NCI-H2196 (cell line): ENCODE data around the gene SH3RF3.
A peak's percentile ranks its signal among the peaks of the same experiment; 100 is the strongest.

Experiments
- DNase-seq: peaks from one replicate; lab custom pipeline; 2025; ENCODE audit not compliant: unreplicated experiment; lab: John Stamatoyannopoulos, UW

SH3RF3 gene

DNA sequence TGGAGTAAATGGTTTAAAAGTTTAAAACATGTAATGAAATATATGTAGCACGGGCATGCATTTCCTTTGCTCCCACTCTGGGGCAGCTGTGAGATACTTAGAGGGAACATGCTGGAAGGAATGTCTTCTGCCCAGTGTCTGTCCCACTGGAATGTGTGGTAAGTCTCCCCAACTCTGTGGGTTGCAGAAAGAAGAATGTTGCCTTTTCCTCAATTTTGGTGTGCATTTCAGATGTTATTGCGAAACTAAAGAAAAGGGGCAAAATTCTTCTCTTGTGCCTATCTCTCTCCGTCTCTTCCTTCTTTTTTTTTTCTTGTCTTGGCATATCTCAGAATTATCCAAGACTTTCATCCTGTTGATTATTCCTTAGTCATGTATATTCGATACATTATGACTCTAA, 201.1 kb downstream of the SH3RF3 start:
- DNase-seq, result no peak

DNA sequence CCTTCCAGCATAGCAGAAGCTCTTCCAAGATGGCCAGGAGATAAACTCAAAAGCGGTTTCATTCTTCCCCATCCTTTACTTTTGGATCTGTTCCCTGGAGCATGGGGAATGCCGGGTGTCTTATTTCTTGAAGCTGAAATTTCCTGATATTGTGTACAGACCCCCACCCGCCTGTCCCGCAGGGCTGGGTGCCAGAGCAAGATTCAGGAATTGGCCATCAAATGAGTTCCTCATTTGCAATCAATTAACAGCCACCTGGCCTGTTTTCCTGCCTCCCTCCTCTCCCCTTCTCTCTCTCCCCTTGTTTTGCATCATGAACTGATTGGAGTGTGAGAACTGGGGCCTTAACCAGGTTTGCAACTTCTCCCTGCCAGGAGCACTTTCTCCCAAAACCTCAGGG, 202.1 kb downstream of the SH3RF3 start:
- DNase-seq, result no peak

DNA sequence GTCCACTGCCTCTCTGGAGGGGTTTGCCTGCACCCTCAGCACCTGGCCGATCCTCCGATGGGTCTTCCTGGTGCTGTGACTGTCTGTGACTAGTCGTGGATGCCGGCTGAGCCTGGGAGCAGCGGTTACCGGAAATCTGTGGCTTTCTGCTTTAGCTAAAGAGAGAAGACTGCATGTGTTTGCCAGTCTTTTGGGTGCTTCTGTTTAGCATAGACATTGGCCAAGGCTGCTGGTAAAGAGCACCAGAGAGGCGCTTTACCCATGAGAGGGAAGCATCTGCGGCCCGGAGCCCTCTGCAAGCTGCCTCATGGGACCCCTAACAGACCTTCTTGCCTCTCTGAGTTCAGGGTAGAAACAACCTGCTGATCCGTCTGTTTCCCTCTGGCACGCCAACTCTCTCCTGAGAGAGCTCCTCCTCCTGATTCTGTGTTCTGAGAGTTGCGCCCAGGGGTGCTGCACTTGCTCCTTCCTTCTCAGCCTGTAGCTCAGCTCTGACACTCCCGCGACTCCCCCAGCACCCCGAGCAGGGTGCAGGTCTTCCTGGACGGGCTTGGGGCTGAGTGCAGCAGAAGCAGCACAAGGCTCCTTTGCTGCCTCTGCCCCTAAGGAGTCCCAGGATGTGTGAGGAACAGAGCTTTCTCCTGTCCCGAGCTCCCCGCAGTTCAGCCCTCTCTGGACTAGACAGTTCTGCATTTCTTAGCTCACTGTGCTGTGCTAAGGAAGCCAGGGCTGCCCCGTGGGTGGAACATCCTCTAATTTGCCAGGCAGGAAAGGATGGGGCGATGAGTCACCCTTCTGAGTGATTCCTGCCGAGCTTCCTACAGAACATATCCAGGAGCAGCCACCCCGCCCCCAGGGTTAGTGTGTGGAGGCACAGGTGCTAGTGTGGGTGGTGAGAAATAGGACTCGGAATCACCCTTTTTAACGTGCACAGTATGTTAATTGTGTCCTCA, 203.2 kb downstream of the SH3RF3 start:
- DNase-seq, result peak; percentile 20

DNA sequence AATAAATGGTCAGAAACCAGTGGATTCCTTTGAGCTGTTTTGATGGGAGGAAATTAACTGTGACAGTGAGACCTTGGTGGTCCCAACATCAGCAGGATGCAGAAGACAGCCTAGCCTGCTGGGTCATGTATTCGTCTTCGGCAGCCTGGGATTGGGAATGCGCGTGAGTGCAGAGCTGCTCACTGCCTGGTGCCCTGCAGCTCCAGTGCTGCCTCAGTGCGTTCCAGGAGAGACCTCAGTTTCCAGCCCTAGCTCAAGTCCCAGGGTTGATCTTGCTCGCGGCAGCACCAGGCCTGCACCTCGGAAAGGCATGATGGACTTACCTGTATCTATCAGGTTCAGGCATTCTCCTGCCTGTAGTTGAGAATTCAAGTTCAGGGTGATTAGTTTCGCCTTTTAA, 203.9 kb downstream of the SH3RF3 start:
- no peak for DNase-seq

DNA sequence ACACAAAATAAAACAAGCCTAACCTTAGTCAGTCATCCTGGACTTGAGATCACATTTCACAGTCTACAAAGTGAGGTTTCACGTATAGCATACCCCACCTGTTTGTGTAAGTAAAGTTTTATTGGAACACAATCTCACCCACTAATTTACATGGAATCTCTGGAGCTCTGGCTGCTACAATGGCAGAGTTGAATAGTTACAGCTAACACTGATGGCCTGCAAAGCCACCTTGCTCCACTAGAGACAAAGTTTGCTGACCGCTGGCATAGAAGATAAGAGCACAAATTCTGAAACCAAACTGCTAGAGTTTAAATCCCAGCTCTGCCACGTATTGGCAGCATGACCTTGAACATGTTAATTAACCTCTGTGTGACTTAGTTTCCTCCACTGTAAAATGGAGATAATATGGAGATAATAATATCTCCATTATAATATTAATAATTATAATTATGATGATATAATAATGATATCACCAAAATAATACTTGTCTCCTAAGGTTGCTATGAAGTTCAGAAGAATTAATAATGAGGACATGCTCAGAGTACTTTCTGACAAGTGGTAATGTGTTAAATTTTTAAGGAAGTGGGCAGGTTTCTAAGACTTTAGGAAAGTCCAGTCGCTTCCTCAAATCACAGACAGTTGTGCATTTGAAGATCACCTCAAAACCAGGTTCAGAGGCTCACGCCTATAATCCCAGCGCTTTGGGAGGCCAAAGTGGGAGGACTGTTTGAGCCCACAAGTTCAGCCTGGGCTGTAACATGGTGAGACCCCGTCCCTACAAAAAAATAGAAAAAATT, 204.6 kb downstream of the SH3RF3 start:
- no peak for DNase-seq

DNA sequence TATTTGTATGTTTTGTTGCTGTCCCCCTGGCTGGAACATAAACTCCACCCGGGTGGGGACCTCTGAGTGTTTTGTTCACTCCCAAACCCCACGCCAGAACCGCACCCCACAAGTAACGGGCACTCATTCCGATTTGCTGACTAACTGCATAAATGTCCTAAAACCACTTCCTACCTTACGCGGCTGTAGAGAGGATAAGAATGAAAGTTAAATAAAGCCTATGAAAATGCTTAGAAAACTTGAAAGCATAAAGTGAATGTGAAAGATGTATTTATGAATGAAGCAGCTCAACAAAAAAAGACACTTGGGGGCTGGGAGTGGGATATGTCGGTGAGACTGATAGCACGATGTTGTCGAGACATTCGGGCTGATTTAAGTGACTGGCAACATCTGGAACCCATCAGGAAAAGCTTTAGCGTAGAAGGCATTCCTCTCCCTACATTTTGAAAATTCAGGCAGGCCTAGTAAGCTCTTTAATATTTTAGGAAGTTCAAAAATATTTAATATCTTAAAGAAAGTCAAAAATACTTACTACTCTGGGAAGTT, 206.7 kb downstream of the SH3RF3 start:
- DNase-seq, result no peak

DNA sequence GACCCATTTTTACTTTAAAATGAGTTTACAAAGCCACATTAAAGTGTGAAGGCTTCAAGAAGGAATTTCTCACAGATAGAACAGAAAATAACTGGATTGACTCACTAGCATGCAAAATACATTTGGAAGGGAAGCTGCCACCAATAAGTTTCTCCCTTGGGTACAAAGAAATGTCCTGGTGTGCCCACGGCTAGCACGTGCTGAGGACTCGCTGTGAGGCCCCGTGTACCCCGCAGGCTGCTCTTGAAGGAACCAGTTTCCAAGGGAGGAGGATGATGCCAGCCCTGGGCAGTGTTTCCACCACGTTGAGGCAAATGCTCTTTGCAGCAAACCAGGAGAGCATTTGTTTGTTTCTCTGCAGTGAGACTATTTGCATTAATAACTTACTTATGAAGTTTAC, 207.3 kb downstream of the SH3RF3 start:
- no peak for DNase-seq

DNA sequence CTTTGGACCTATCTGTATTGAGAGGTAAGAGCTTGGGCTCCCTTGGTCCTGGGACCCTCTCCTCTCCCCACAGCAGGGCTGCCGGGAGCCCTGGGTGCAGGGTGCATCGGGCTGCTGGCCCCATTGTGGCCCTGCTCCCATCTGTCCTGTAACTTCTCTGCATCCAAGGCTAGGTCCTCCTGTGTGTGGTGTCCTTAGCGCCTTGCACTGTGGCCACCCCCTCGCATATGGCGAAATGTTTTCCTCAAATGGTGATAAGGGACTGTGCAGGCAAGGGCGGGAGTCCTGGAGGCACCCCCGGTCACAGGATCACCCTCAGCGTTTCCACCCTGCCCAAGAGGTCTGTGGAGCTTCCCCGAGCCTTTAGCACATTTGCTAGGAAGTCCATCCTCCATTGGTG, 208.2 kb downstream of the SH3RF3 start:
- DNase-seq, result no peak

DNA sequence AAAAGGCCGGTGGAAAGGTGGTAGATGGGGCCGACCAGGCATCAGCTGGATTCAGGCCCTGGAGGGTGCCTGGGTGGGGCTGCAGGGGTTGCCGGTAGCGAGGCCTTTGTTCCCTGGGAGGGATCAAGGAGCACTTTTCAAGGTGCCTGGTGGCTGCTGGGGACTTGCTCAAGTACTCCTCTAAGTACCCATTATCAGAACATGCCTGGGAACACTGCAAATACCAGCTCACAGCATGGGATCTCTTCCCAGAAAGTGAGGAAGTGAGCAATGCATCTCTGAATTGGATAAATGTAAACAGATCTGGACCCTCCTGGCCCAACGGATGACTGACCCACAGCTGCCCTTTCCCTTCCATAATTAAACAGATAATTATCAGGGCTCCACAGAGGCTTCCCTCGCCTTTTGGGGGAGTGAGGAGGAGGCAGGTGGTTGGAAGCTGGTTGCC, 210.5 kb downstream of the SH3RF3 start:
- DNase-seq, result no peak

DNA sequence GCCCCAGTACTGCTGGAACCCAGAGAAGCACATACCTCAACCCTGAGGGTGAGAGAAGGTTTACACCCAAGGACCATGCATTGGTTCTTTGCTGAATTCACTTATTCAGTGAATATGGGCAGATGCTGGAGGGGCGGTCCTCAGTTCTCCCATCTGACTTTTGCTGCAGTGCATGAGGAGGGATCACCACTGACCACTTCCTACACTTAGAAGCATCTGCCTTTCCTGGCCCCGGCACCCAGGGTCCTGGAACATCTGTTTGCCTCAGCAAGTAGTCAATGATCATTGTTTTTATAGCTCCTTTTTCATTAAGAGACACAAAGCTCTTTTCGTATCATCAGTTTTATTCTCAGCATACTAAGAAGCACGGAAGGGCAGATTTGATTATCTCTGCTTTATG, 211.4 kb downstream of the SH3RF3 start:
- DNase-seq, result no peak

DNA sequence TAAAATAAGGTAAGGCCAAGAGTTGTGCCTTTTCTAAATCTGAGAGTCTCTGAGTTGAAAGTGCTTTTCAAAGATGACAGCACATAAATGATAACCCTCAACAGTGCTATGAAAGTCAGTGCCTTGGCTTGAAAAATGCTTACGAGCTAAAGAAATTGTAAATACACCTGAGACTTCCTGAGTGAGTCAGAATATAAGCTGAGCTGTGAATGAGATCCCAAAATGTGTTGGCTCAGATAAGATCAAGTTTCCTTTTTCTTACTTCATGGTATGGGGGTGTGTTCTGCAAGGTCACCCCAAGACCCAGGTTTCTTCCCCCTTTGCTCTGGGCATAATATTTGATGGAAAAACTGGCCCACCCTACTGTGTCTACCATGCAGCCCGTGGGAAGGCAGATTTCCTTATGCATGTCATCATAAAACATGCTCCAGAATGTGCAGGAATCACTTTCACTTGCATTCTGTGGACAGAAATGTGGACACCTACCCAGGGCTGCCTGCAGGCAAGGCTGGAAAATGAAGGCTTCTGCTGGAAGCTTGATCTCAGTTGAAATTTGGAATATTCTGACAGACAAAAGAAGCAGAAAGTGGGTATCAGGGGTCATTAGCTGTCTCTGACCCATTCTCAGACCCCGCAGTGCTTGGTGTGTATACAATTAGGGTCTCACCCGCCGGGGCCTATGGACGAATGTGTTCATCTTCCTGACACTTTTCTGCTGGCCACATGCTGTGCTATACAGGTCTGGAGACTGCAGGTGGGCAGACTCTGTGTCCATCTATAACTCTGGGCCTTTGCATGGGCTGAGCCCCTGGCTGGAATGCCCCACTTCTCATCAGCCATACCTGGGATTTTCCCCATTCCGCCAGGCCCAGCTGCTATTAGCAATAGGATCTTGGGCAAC, 212.6 kb downstream of the SH3RF3 start:
- no peak for DNase-seq

DNA sequence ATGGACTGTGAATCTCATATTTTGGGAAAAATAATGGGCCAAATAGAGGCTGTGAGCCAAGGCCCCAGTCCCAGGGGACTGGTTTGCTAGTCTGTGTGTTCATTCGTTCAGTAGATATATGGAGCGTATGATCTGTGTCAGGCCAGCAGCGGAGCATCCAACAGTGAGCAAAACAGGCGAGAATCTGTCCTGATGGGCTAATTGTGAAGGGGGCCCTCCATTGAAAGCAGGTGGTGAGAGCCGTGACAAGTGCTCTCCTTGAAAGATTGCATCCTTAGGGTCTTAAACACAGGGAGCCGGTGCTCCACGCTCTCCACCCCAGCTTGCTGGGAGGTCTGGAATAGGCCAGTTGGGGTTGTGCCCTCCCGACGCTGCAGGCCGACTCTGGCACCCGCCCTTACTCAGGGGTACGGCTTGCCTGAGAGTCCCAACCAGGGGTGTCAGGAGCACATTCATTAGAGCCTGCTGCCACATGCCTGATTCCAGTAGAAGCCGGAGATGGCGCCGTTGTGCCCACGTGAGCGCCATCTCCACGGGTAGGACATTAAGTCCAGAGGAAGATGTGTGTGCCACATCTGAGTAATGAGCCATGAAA, 213.3 kb downstream of the SH3RF3 start:
- DNase-seq, result no peak

DNA sequence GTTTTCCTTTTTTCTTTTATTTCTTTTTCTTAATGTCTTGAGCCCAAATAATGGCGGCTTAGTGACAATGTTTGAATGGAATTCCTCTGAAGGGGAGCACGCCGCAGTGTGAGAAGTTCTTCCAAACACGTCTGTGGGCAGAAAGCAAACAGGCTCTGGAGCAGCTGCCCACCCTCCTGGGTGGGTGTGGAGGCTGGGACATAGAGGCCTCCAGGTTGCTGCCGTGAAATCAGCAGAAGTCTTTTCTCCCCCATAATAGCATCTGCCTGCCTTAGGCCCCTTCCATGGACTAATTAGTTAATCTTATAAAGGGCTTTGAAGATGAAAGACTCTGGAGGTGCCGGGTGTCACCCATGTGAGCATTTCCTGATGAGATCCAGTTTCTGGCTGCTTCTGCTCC, 213.9 kb downstream of the SH3RF3 start:
- no peak for DNase-seq

DNA sequence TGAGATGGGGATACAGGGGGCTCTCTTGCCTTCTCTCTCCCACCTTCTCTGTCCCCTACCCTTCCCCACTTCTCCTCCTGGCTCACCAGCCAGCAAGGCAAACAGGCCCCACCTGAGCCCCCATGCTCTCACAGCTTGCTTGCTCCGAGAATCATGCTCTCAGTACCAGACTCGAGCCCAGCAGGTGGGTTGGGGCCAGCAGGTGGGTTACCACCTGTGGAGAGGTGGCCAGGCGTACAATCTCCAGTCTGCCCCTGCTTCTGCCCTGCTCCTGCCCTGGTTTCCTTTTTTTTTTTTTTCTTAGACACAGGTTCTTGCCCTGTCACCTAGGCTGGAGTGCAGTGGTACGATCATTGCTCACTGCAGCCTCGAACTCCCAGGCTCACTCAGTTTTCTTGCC, 214.5 kb downstream of the SH3RF3 start:
- no peak for DNase-seq

DNA sequence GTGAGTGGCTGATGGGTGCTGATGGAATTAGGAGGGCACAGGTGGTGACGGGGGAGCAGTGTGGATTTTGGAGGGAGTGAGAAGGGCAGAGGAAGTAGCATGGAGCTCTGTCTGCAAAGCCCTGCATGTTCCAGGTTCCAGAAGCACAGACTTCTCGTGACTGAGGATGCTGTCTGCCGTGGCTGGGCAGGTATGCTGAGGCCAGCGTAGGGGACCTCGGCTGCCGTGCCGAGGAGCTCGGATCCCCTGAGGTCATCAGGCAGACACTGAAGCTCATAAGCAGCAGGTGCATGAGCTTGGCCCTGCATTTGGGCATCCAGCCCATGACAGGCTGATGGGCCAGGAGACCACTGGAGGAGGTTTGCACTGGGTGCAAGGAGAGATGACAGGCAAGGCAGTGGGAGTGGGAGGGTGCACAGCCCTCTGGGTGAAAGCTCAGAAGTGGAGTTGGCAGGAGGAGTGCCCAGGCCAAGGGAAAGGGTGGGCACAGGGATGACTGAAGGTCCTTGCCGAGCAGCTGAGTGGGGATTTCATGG, 215.3 kb downstream of the SH3RF3 start:
- DNase-seq, result no peak

DNA sequence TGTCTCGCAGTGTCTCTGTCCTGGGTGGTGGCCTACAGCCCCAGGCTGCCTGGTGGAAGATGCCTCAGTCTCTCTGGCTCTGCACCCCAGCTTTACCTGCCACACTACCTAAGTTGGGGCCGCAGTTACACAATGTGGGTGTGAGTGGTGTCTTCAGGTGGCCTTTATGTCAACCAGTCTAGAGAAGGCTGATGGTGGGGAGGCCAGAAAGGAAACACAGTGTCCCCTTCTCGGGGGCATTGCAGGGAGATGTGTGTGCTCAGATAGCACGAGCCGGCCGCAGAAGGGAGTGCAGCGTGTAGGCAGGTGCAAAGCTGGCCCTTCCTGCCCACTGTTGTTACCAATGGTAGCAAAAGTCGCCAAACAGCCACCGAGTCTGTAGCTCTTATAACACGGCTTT, 216.1 kb downstream of the SH3RF3 start:
- DNase-seq, result no peak

DNA sequence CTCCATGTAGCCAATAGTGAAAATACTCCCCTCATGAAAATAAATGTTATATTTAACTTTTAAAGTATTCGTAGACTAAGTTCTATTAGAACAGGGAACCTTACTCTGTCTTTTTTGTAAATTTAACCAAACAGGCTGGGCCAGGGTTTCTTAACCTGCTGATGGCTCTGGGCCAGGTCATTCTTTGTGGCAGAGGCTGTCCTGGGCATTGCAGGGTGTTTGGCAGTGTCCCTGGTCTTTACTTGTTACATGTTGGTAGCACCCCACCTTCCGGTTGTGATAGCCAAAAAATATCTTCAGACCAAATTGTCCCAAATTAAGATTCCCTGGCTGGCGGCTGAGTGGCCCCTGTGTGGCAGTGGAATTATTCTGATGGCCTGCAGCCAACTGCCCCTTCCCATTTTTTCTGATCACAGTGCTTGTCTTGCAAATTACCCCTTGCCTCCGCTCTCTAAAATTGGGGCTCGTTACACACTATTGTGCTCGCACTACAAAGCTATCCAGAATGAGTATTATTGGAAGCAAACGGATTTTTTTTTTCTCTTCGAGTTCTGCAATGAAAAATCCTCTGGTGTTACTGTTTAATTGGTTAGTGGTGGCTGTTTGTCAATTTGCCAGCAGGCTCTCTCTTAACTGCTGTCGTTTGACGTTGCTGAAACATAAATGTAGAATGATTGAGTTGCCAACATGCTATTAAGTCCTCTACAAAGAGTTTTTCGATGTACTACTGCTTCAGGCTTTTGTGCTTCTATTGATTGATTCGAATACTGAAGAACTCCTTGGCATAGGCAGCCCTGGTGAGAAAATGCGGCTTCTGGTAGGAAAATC, 216.9 kb downstream of the SH3RF3 start:
- no peak for DNase-seq

DNA sequence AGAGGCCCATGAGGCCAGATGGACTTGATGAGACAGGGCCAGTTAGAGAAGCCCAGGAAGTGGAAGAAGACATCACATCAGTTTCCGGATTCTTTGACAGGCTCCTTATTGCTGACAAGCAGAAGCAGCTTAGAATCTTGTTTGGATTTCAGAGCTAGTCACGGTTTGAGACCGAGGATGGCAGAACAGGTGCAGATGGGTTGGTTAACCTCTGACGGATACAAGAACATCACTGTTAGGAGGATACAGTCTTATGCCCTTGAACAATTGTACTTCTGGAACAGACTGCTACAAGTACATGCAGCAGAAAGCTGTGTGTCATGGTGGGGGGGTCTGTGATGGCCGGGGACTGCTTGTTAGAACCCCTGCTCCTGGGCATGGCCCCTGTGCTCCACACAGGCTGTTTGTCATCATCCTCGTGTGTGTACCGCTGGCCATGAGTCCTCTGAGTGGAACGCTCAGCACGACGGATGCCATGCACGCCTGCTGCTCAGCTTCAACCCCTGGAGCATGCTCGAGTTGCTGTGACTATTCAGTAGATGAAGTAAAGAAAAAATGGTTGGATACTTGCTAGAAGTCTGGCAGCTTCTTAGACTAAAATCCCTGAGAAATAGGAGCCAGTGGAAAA, 217.7 kb downstream of the SH3RF3 start:
- no peak for DNase-seq

DNA sequence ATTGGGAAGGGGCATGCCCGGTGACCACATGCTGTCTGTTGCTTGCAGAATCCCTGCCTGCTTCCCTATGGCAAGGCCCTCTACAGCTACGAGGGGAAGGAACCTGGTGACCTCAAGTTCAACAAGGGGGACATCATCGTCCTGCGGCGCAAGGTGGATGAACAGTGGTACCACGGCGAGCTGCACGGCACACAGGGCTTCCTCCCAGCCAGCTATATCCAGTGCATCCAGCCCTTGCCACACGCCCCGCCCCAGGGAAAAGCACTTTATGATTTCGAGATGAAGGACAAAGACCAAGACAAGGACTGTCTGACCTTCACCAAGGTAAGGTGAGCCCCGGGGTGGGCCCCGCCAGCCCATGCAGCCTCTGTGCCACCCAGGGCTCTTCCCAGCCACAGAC, 218.6 kb downstream of the SH3RF3 start:
- no peak for DNase-seq
